Measurements from ENCODE around the gene GRIA1. TPM values are rescaled to one million over a fixed set of nuclear protein-coding genes. Genes with fewer than 3 reads are reported as not detected.

Gene GRIA1
- total RNA-seq = 1 to 10 TPM in 2 of 4 donors, under 1 TPM in 2; 0.27 to 1.9 (median 0.99) TPM

GRCh38 chr5:153490118-153491037 lies at the start of gene GRIA1:
Gene GRIA1, plus strand, starts transcription at chr5:153490670.
- Histone ChIP-seq H3K9me3 (no peaks in the 10 kb centered on the region), H3K36me3 (no peaks in the 10 kb centered on the region), H3K27ac (no peak within 1 kb of the TSS), H3K4me1 (peaks cover 0 to 11% (median 0%) of the 10 kb centered on the region in 3 donors), H3K27me3 (peaks cover 56% of the 10 kb centered on the region), H3K4me3 (peak within 1 kb of the TSS in 1 of 2 donors; percentile 23)
- no peak for ATAC-seq
- WGBS, 2 donors (ENCODE audit: low coverage in 1 of 2) = 0 to 2% methylated on average over 10 to 14 of the region's 20 CpGs
- TF ChIP-seq POLR2A (IDR thresholded peaks at IDR 0.05) = no peak
- TF ChIP-seq EP300 (IDR thresholded peaks at IDR 0.05) = no peak
- no peak for TF ChIP-seq POLR2AphosphoS5 (IDR thresholded peaks at IDR 0.05)
- no peak for TF ChIP-seq CTCF (IDR thresholded peaks at IDR 0.05)

GRCh38 chr5:153445875-153446579 lies 44.4 kb upstream of the GRIA1 start:
- H3K27me3 ChIP-seq = no peaks in the 10 kb centered on the region
- H3K9me3 ChIP-seq = no peaks in the 10 kb centered on the region
- H3K4me3 ChIP-seq = no peak overlapping the region
- H3K4me1 ChIP-seq = peaks cover 0 to 13% (median 0%) of the 10 kb centered on the region in 3 donors
- WGBS, 2 donors (ENCODE audit: low coverage in 1 of 2) = 20 to 21% methylated on average over 8 to 9 of the region's 9 CpGs
- no peak for TF ChIP-seq CTCF (IDR thresholded peaks at IDR 0.05)
- no peak for TF ChIP-seq EP300 (IDR thresholded peaks at IDR 0.05)
- TF ChIP-seq POLR2A (IDR thresholded peaks at IDR 0.05) = no peak
- no peak for TF ChIP-seq POLR2AphosphoS5 (IDR thresholded peaks at IDR 0.05)
- H3K27ac ChIP-seq = no peak overlapping the region
- no peaks in the 10 kb centered on the region for H3K36me3 ChIP-seq
- no peak for ATAC-seq

GRCh38 chr5:153447534-153447933 lies 42.9 kb upstream of the GRIA1 start:
- H3K27me3 ChIP-seq = no peaks in the 10 kb centered on the region
- WGBS, 2 donors (ENCODE audit: low coverage in 1 of 2) = 66 to 74% methylated on average over 4 to 8 of the region's 8 CpGs
- H3K27ac ChIP-seq = no peak overlapping the region
- TF ChIP-seq POLR2AphosphoS5 (IDR thresholded peaks at IDR 0.05) (no peak), EP300 (IDR thresholded peaks at IDR 0.05) (no peak), CTCF (IDR thresholded peaks at IDR 0.05) (no peak), POLR2A (IDR thresholded peaks at IDR 0.05) (no peak)
- peaks cover 0 to 13% (median 0%) of the 10 kb centered on the region in 3 donors for H3K4me1 ChIP-seq
- no peak overlapping the region for H3K4me3 ChIP-seq
- H3K36me3 ChIP-seq = no peaks in the 10 kb centered on the region
- no peaks in the 10 kb centered on the region for H3K9me3 ChIP-seq
- no peak for ATAC-seq

GRCh38 chr5:153456354-153456753 lies 34.1 kb upstream of the GRIA1 start:
- H3K27ac ChIP-seq = no peak overlapping the region
- ATAC-seq = no peak
- no peak overlapping the region for H3K4me3 ChIP-seq
- no peaks in the 10 kb centered on the region for H3K27me3 ChIP-seq
- no peaks in the 10 kb centered on the region for H3K9me3 ChIP-seq
- 63 to 71% methylated on average over 2 of the region's 2 CpGs for WGBS, 2 donors (ENCODE audit: low coverage in 1 of 2)
- peaks cover 0 to 11% (median 0%) of the 10 kb centered on the region in 3 donors for H3K4me1 ChIP-seq
- no peak for TF ChIP-seq EP300 (IDR thresholded peaks at IDR 0.05)
- no peak for TF ChIP-seq POLR2A (IDR thresholded peaks at IDR 0.05)
- TF ChIP-seq CTCF (IDR thresholded peaks at IDR 0.05) = no peak
- TF ChIP-seq POLR2AphosphoS5 (IDR thresholded peaks at IDR 0.05) = no peak
- H3K36me3 ChIP-seq = no peaks in the 10 kb centered on the region

All from gastroesophageal sphincter (tissue), 4 donors.